Fibroblast of the aortic adventitia (primary cell): ENCODE data around the gene ATP5MG. TPM values are rescaled to one million over a fixed set of nuclear protein-coding genes. Genes with fewer than 3 reads are reported as not detected.

Experiments used
- DNase-seq: peaks from one replicate; pipeline ENCODE4 v3.0.0-alpha.2; 2010; ENCODE audit warnings: low read depth
- H3K4me3 ChIP-seq: 2 replicates; pipeline ENCODE4 v1.5.1; 2011; ENCODE audit warnings: low read depth, mild to moderate bottlenecking, control low read depth, low read length, moderate library complexity
- total RNA-seq: library from RNA; depleted of rRNA; stranded (reverse); fragments of >200 nt; gene quantifications from 2 replicates; pipeline ENCODE4 v1.2.3, GENCODE V29; 2012; ENCODE audit warnings: low replicate concordance
- TF ChIP-seq, protein P1 (sequence below): IDR thresholded peaks from 2 replicates; pipeline ENCODE4 v1.5.1; 2011; ENCODE audit warnings: mild to moderate bottlenecking, low read length, control low read depth, inconsistent platforms; ENCODE audit not compliant: insufficient read depth

The ATP5MG gene
- total RNA-seq, 1 donor = 55.2 TPM

DNA sequence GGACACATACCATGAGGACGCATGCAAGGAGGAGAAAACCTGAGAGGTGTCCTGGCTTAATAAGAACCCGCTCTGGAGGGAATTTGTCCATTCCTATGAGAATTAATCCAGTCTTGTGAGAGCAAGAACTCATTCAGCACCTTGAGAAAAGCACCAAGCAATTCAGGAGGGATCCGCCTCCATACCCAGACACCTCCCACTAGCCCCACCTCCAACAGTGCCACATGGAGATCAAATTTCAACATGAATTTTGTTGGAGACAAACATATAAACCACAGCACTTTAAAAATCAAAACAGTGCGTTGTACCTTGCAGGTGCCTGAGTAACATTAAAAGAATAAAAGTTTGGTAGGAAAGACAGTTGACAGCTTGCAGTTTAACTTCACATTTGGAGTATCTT lies 30.6 kb upstream of the ATP5MG start:
- no peak overlapping the region for H3K4me3 ChIP-seq
- TF ChIP-seq, protein P1, sequence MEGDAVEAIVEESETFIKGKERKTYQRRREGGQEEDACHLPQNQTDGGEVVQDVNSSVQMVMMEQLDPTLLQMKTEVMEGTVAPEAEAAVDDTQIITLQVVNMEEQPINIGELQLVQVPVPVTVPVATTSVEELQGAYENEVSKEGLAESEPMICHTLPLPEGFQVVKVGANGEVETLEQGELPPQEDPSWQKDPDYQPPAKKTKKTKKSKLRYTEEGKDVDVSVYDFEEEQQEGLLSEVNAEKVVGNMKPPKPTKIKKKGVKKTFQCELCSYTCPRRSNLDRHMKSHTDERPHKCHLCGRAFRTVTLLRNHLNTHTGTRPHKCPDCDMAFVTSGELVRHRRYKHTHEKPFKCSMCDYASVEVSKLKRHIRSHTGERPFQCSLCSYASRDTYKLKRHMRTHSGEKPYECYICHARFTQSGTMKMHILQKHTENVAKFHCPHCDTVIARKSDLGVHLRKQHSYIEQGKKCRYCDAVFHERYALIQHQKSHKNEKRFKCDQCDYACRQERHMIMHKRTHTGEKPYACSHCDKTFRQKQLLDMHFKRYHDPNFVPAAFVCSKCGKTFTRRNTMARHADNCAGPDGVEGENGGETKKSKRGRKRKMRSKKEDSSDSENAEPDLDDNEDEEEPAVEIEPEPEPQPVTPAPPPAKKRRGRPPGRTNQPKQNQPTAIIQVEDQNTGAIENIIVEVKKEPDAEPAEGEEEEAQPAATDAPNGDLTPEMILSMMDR = no peak
- DNase-seq = no peak

DNA sequence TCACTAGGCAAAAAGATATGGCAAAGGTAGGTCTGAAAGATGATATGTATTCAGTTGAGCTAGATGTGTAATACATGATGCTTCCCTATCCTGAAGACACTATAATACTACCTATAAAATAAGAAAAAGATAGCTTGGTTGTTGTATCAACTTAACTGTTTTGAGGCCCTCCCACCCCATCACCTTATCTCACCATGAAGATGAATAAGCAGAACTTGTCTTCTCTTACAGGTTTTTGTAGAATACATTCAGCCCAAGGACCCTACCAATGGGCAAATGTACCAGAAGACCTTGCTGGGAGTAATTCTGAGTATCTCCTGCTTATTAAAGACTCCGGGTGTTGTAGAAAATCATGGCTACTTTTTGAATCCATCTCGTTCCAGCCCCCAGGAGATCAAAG lies 28.1 kb upstream of the ATP5MG start:
- DNase-seq = no peak
- no peak overlapping the region for H3K4me3 ChIP-seq
- TF ChIP-seq, protein P1 = no peak

DNA sequence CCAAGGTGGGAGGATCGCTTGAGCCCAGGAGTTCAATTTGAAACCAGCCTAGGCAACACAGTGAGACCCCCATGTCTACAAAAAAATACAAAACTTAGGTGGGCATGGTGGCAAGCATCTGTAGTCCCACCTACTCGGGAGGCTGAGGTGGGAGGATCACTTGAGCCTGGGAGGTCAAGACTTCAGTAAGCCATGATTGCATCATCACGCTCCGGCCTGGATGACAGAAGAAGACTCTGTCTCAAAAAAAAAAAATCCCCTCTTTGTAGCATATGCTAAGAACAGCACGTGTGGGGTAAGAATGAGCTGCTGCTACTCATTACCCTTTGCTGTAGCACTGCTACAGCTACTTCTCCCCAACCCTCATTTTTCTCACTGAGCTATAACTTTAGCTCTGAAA lies 27.5 kb upstream of the ATP5MG start:
- TF ChIP-seq, protein P1 = no peak
- no peak overlapping the region for H3K4me3 ChIP-seq
- no peak for DNase-seq

DNA sequence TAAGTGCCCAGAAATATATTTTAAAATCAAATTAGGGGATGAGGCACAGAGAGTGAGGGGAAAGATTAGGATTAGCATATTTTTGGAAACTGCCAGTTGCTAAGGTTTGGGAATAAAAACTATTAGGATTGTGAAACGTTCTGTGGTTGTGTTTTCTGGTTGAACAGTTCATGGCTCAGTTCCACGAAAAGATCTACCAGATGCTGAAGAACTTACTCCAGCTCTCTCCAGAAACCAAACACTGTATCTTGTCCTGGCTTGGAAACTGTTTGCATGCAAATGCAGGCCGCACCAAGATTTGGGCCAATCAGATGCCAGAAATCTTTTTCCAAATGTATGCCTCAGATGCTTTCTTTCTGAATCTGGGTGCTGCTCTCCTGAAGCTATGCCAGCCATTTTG lies 26.7 kb upstream of the ATP5MG start:
- TF ChIP-seq, protein P1 = no peak
- no peak overlapping the region for H3K4me3 ChIP-seq
- no peak for DNase-seq

DNA sequence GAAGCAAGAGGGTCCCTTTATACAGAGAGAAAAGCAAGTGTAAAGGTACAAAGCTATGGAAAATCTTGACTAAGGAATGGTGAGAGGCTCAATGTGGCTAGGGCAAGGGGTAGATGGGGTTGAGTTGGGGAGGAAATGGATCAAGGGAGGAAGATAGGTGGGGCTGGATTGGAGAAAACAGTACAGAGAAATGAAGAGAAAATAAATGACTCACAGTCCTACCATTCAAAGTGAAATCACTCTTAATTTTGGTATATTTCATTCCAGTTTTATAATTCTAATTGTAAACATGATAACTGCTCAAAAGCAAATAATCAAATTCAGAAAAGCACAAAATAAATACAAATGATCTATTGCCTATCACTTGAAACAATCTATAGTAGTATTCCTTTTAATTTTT lies 25.4 kb upstream of the ATP5MG start:
- no peak for DNase-seq
- TF ChIP-seq, protein P1 = no peak
- H3K4me3 ChIP-seq = no peak overlapping the region

DNA sequence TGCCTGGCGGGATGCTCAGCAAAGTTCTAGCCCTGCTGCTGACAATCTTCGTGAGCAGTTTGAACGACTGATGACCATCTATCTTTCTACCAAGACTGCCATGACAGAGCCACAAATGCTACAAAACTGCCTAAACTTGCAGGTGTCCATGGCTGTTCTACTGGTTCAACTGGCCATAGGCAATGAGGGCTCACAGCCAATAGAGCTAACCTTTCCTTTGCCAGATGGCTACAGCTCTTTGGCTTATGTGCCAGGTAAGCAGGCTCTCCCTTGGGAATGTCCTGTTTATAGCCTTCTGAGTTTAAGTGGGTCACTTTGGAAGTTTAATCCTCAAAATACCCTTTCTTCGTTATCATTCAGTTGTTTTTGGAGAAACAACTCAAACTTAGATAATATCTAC lies 21.9 kb upstream of the ATP5MG start:
- DNase-seq = no peak
- TF ChIP-seq, protein P1 = no peak
- H3K4me3 ChIP-seq = no peak overlapping the region

DNA sequence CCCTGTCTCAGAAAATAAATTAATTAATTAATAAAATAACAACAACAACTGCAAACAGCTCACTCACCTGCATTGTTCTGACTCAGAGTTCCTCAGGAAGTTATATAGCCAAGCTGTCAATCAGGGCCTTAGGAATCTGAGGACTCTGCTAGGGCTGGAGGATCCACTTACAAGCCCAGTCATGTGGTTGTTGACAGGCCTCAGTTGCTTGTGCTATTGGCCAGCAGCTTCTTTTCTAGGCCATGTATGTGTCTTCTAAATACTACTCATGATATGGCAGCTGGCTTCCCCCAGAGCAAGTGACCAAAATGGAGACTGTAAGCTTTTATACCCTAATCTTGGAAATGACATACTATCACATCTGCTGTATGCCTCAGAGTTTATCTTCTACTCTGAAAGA lies 20.8 kb upstream of the ATP5MG start:
- TF ChIP-seq, protein P1 = no peak
- H3K4me3 ChIP-seq = no peak overlapping the region
- no peak for DNase-seq
